ENCODE data around the gene HARBI1.

Gene HARBI1

GRCh38 chr11:46617972-46618314 lies 916 bp upstream of the HARBI1 start:
- Mint-ChIP-seq H3K4me3 (peak overlapping the region; percentile 100), H3K36me3 (peaks cover 12% of the 10 kb centered on the region), H3K9me3 (no peaks in the 10 kb centered on the region), H3K4me1 (peaks cover 24% of the 10 kb centered on the region), H3K27ac (peak overlapping the region; percentile 100), H3K27me3 (no peaks in the 10 kb centered on the region)
- DNase-seq (ENCODE audit: low spot score in 2 of 2) (no peak), ATAC-seq (ENCODE audit: low read depth) (no peak)

GRCh38 chr11:46616551-46617133 lies 385 bp downstream of the HARBI1 start:
- Mint-ChIP-seq H3K27me3 (no peaks in the 10 kb centered on the region), H3K9me3 (no peaks in the 10 kb centered on the region)
- no peak for DNase-seq (ENCODE audit: low spot score in 2 of 2)

GRCh38 chr11:46615756-46616155 lies 1.3 kb downstream of the HARBI1 start:
- H3K27ac Mint-ChIP-seq: peak overlapping the region; percentile 100

More at GRCh38 chr11:46616551-46617133, 385 bp downstream of the HARBI1 start:
- H3K36me3 Mint-ChIP-seq: peaks cover 8% of the 10 kb centered on the region
- peak overlapping the region; percentile 100 for H3K27ac Mint-ChIP-seq
- H3K4me1 Mint-ChIP-seq: peaks cover 21% of the 10 kb centered on the region
- peak overlapping the region; percentile 100 for H3K4me3 Mint-ChIP-seq
- no peak for ATAC-seq (ENCODE audit: low read depth)

GRCh38 chr11:46612326-46612725 lies 4.7 kb downstream of the HARBI1 start:
- no peak for ATAC-seq (ENCODE audit: low read depth)
- no peak overlapping the region for H3K27ac Mint-ChIP-seq
- peaks cover 8% of the 10 kb centered on the region for H3K4me1 Mint-ChIP-seq

More at GRCh38 chr11:46615756-46616155, 1.3 kb downstream of the HARBI1 start:
- Mint-ChIP-seq H3K27me3 (no peaks in the 10 kb centered on the region), H3K4me1 (peaks cover 17% of the 10 kb centered on the region), H3K9me3 (no peaks in the 10 kb centered on the region), H3K4me3 (no peak overlapping the region), H3K36me3 (peaks cover 3% of the 10 kb centered on the region)
- DNase-seq (ENCODE audit: low spot score in 2 of 2) (no peak), ATAC-seq (ENCODE audit: low read depth) (no peak)

GRCh38 chr11:46611526-46612304 lies 5.3 kb downstream of the HARBI1 start:
- H3K27ac Mint-ChIP-seq: no peak overlapping the region
- no peak for ATAC-seq (ENCODE audit: low read depth)
- DNase-seq (ENCODE audit: low spot score in 2 of 2): no peak
- no peaks in the 10 kb centered on the region for H3K27me3 Mint-ChIP-seq
- peaks cover 7% of the 10 kb centered on the region for H3K4me1 Mint-ChIP-seq
- no peaks in the 10 kb centered on the region for H3K9me3 Mint-ChIP-seq
- H3K36me3 Mint-ChIP-seq: no peaks in the 10 kb centered on the region
- H3K4me3 Mint-ChIP-seq: no peak overlapping the region

More at GRCh38 chr11:46612326-46612725, 4.7 kb downstream of the HARBI1 start:
- DNase-seq (ENCODE audit: low spot score in 2 of 2): no peak
- Mint-ChIP-seq H3K36me3 (no peaks in the 10 kb centered on the region), H3K4me3 (no peak overlapping the region), H3K9me3 (no peaks in the 10 kb centered on the region), H3K27me3 (no peaks in the 10 kb centered on the region)

- ATAC-seq (ENCODE audit: low read depth) (no peak), DNase-seq (ENCODE audit: low spot score in 2 of 2) (no peak)
- H3K4me3 Mint-ChIP-seq: no peak overlapping the region
- peaks cover 3% of the 10 kb centered on the region for H3K4me1 Mint-ChIP-seq
- H3K9me3 Mint-ChIP-seq: no peaks in the 10 kb centered on the region
- no peak overlapping the region for H3K27ac Mint-ChIP-seq
- H3K27me3 Mint-ChIP-seq: no peaks in the 10 kb centered on the region
- H3K36me3 Mint-ChIP-seq: no peaks in the 10 kb centered on the region
Observed at GRCh38 chr11:46609386-46609785, 7.6 kb downstream of the HARBI1 start.

GRCh38 chr11:46607516-46607915 lies 9.5 kb downstream of the HARBI1 start:
- Mint-ChIP-seq H3K4me1 (peaks cover 10% of the 10 kb centered on the region), H3K4me3 (no peak overlapping the region), H3K36me3 (peaks cover 8% of the 10 kb centered on the region), H3K27ac (no peak overlapping the region), H3K9me3 (peaks cover 5% of the 10 kb centered on the region), H3K27me3 (no peaks in the 10 kb centered on the region)
- DNase-seq (ENCODE audit: low spot score in 2 of 2) (no peak), ATAC-seq (ENCODE audit: low read depth) (no peak)

GRCh38 chr11:46604796-46605195 lies 12.2 kb downstream of the HARBI1 start:
- H3K4me3 Mint-ChIP-seq: no peak overlapping the region

GRCh38 chr11:46603704-46604308 lies 13.2 kb downstream of the HARBI1 start:
- H3K4me3 Mint-ChIP-seq: no peak overlapping the region
- DNase-seq (ENCODE audit: low spot score in 2 of 2): no peak
- H3K27ac Mint-ChIP-seq: no peak overlapping the region

More at GRCh38 chr11:46604796-46605195, 12.2 kb downstream of the HARBI1 start:
- Mint-ChIP-seq H3K36me3 (peaks cover 8% of the 10 kb centered on the region), H3K27me3 (no peaks in the 10 kb centered on the region), H3K9me3 (peaks cover 5% of the 10 kb centered on the region), H3K27ac (no peak overlapping the region), H3K4me1 (peaks cover 10% of the 10 kb centered on the region)
- DNase-seq (ENCODE audit: low spot score in 2 of 2): no peak
- no peak for ATAC-seq (ENCODE audit: low read depth)

GRCh38 chr11:46601129-46601528 lies 15.9 kb downstream of the HARBI1 start:
- no peak overlapping the region for H3K27ac Mint-ChIP-seq
- no peak overlapping the region for H3K4me3 Mint-ChIP-seq
- peaks cover 8% of the 10 kb centered on the region for H3K36me3 Mint-ChIP-seq
- no peak for ATAC-seq (ENCODE audit: low read depth)
- peaks cover 7% of the 10 kb centered on the region for H3K4me1 Mint-ChIP-seq
- peaks cover 5% of the 10 kb centered on the region for H3K9me3 Mint-ChIP-seq
- DNase-seq (ENCODE audit: low spot score in 2 of 2): no peak
- no peaks in the 10 kb centered on the region for H3K27me3 Mint-ChIP-seq

More at GRCh38 chr11:46603704-46604308, 13.2 kb downstream of the HARBI1 start:
- peaks cover 10% of the 10 kb centered on the region for H3K4me1 Mint-ChIP-seq
- ATAC-seq (ENCODE audit: low read depth): peak; percentile 72
- H3K36me3 Mint-ChIP-seq: peaks cover 8% of the 10 kb centered on the region
- H3K9me3 Mint-ChIP-seq: peaks cover 5% of the 10 kb centered on the region
- no peaks in the 10 kb centered on the region for H3K27me3 Mint-ChIP-seq

GRCh38 chr11:46600194-46600960 lies 16.6 kb downstream of the HARBI1 start:
- no peak overlapping the region for H3K4me3 Mint-ChIP-seq
- DNase-seq (ENCODE audit: low spot score in 2 of 2) (no peak), ATAC-seq (ENCODE audit: low read depth) (no peak)
- peaks cover 8% of the 10 kb centered on the region for H3K36me3 Mint-ChIP-seq
- peaks cover 7% of the 10 kb centered on the region for H3K4me1 Mint-ChIP-seq
- peaks cover 5% of the 10 kb centered on the region for H3K9me3 Mint-ChIP-seq
- H3K27me3 Mint-ChIP-seq: no peaks in the 10 kb centered on the region
- H3K27ac Mint-ChIP-seq: no peak overlapping the region

GRCh38 chr11:46599340-46600193 lies 17.5 kb downstream of the HARBI1 start:
- ATAC-seq (ENCODE audit: low read depth): no peak
- Mint-ChIP-seq H3K27ac (no peak overlapping the region), H3K4me1 (peaks cover 7% of the 10 kb centered on the region), H3K27me3 (no peaks in the 10 kb centered on the region), H3K36me3 (peaks cover 8% of the 10 kb centered on the region), H3K4me3 (no peak overlapping the region), H3K9me3 (peaks cover 5% of the 10 kb centered on the region)
- DNase-seq (ENCODE audit: low spot score in 2 of 2): no peak

GRCh38 chr11:46597609-46598219 lies 19.3 kb downstream of the HARBI1 start:
- no peak for ATAC-seq (ENCODE audit: low read depth)
- Mint-ChIP-seq H3K36me3 (no peaks in the 10 kb centered on the region), H3K27ac (no peak overlapping the region), H3K27me3 (no peaks in the 10 kb centered on the region), H3K4me1 (peaks cover 4% of the 10 kb centered on the region), H3K4me3 (no peak overlapping the region), H3K9me3 (no peaks in the 10 kb centered on the region)
- no peak for DNase-seq (ENCODE audit: low spot score in 2 of 2)
